ENCODE measurements around the gene RPS6KA6. TPM values are rescaled to one million over a fixed set of nuclear protein-coding genes. Genes with fewer than 3 reads are reported as not detected.

The RPS6KA6 gene
- total and polyA plus RNA-seq, 2 experiments from 2014 or later = 3.6 to 14.0 TPM

- no peaks in the 10 kb centered on the region for H3K36me3 Mint-ChIP-seq (ENCODE audit: low read depth)
- H3K9me3 Mint-ChIP-seq = no peaks in the 10 kb centered on the region
- H2AFZ ChIP-seq = no peak overlapping the region
- ATAC-seq = no peak
- no peaks in the 10 kb centered on the region for H3K36me3 ChIP-seq (ENCODE audit: insufficient read depth)
- no peaks in the 10 kb centered on the region for H3K27me3 Mint-ChIP-seq (ENCODE audit: insufficient read depth, low read depth, poor library complexity)
- no peaks in the 10 kb centered on the region for H3F3A ChIP-seq (replicated peaks; ENCODE audit: low read depth)
- no peaks in the 10 kb centered on the region for H3K79me2 ChIP-seq (replicated peaks; ENCODE audit: insufficient read depth)
- H3K4me1 Mint-ChIP-seq = peaks cover 11% of the 10 kb centered on the region; the same call in 2 of the 3 replicates
- H3K4me2 ChIP-seq = no peak overlapping the region
- no peak overlapping the region for H3K4me3 ChIP-seq
- DNase-seq (ENCODE audit: low spot score) = no peak
- H3K9me2 ChIP-seq (ENCODE audit: insufficient read depth) = no peaks in the 10 kb centered on the region
- no peak overlapping the region for H3K27ac Mint-ChIP-seq
- no peak overlapping the region for H3K4me3 Mint-ChIP-seq
- H3K27ac ChIP-seq (ENCODE audit: low read depth) = no peak overlapping the region
- TF ChIP-seq ZNF114 (CRISPR knock-in tag; IDR thresholded peaks at IDR 0.05) (no peak), STAT1 (IDR thresholded peaks at IDR 0.05; ENCODE audit: unreplicated experiment) (no peak), POLR2AphosphoS5 (IDR thresholded peaks at IDR 0.05; ENCODE audit: low read depth) (no peak), ZNF331 (CRISPR knock-in tag; IDR thresholded peaks at IDR 0.05; ENCODE audit: low read depth) (no peak), CTCF (conservative IDR thresholded peaks at IDR 0.05; ENCODE audit: low read depth in 2 of 2) (no peak), ZNF462 (CRISPR knock-in tag; IDR thresholded peaks at IDR 0.05) (no peak), EZH2phosphoT487 (IDR thresholded peaks at IDR 0.05; ENCODE audit: unreplicated experiment) (no peak), JUNB (IDR thresholded peaks at IDR 0.05; ENCODE audit: unreplicated experiment) (no peak), EZH2 (IDR thresholded peaks at IDR 0.05; ENCODE audit: low read depth, unreplicated experiment) (no peak), NANOG (IDR thresholded peaks at IDR 0.05; ENCODE audit: borderline replicate concordance) (no peak), REST (IDR thresholded peaks at IDR 0.05; ENCODE audit: unreplicated experiment) (no peak), CREB1 (CRISPR knock-in tag; IDR thresholded peaks at IDR 0.05; ENCODE audit: low read depth) (no peak), ETS1 (IDR thresholded peaks at IDR 0.05) (no peak)
- no peaks in the 10 kb centered on the region for H3K27me3 ChIP-seq (ENCODE audit: insufficient read depth)
- peaks cover 8% of the 10 kb centered on the region for H3K4me1 ChIP-seq (ENCODE audit: insufficient read depth)
- H4K20me1 ChIP-seq (replicated peaks; ENCODE audit: insufficient read depth) = no peaks in the 10 kb centered on the region
Measured at GRCh38 chrX:84216406-84216805, 28.4 kb upstream of the RPS6KA6 start.
